K562 (cell line): ENCODE results near the gene SLC29A4. TPM values are rescaled to one million over a fixed set of nuclear protein-coding genes. Genes with fewer than 3 reads are reported as not detected.
"Not testable (repeated sequence)": the region's sequence is repeated elsewhere in the genome, so short reads cannot be mapped to it uniquely, and the experiment has no call there.

Experiments
- ATAC-seq: fragments of 200-7000 bp; cut with Tn5 transposase; 3 replicates; pipeline ENCODE4 v1.9.1; 2020; ENCODE audit warnings: moderate library complexity
- BruUV-seq: library from RNA; stranded (reverse); fragments of 400-500 nt; replicated peaks from 2 replicates; lab custom pipeline; 2021; lab: Mats Ljungman, UMichigan
- CTCF ChIA-PET: fragments of 300-600 bp; formaldehyde crosslinking; extraction: SDS; loops from one replicate; lab custom pipeline; 2021; ENCODE audit warnings: low intra/inter-chr PET ratio; lab: Yijun Ruan, JAX
- POLR2A ChIA-PET: fragments of 300-600, 350-650 bp; sonication (Branson Sonifier 250); formaldehyde crosslinking; extraction: SDS; loops from one replicate; lab custom pipeline; 2021; ENCODE audit warnings: antibody characterized with exemption, inconsistent platforms; lab: Yijun Ruan, JAX
- DNase-seq, 4 experiments: peaks; one replicate each; pipeline versions ENCODE4 v3.0.0 to v3.0.0-alpha.2; 2011 to 2018; ENCODE audit warnings: low spot score in 3 of 4, mixed read lengths in 3 of 4; ENCODE audit errors: extremely low read depth in 1 of 4
- FAIRE-seq: peaks from 2 replicates; lab custom pipeline; 2011; peaks lifted over from hg19 to GRCh38; lab: Jason Lieb, UNC
- H2AFZ ChIP-seq: 2 replicates; pipeline ENCODE4 v1.6.0; 2011; ENCODE audit warnings: low read depth, low read length, control low read depth, inconsistent platforms
- H3K27ac ChIP-seq: fragments of 200-600 bp; 3 replicates; pipeline ENCODE4 v1.8.0; 2011; ENCODE audit warnings: low read depth, mild to moderate bottlenecking, control low read depth, inconsistent platforms, low read length, moderate library complexity, mixed read lengths; ENCODE audit errors: extremely low read depth
- H3K27me3 ChIP-seq, 2 experiments: fragments of 300-600 bp in 1 of 2; 2 replicates in 1 of 2; 3 replicates in 1 of 2; pipeline versions ENCODE4 v1.6.0 to v1.8.0; 2011; ENCODE audit warnings: inconsistent platforms in 2 of 2, low read length in 2 of 2, mild to moderate bottlenecking in 1 of 2, mixed read lengths in 1 of 2, moderate library complexity in 1 of 2; ENCODE audit not compliant: control insufficient read depth in 2 of 2, insufficient read depth in 2 of 2
- H3K36me3 ChIP-seq: fragments of 300-600 bp; 3 replicates; pipeline ENCODE4 v1.8.0; 2011; ENCODE audit warnings: mild to moderate bottlenecking, low read length, inconsistent platforms; ENCODE audit not compliant: control insufficient read depth, insufficient read depth
- H3K4me1 ChIP-seq, 2 experiments: fragments of 200-600 bp in 1 of 2; replicated peaks in 1 of 2; 2 replicates in 1 of 2; 3 replicates in 1 of 2; pipeline versions ENCODE4 v1.5.1 to v1.8.0; 2011; ENCODE audit warnings: inconsistent platforms in 2 of 2, low read length in 2 of 2, mild to moderate bottlenecking in 1 of 2, mixed read lengths in 1 of 2, moderate library complexity in 1 of 2; ENCODE audit not compliant: control insufficient read depth in 2 of 2, insufficient read depth in 2 of 2
- H3K4me2 ChIP-seq: 2 replicates; pipeline ENCODE4 v1.6.1; 2011; ENCODE audit warnings: low read length, control low read depth, inconsistent platforms, mixed read lengths; ENCODE audit not compliant: insufficient read depth
- H3K4me3 ChIP-seq: fragments of 200-600 bp; sonication (generic), shearing (Covaris generic); 2 replicates; pipeline ENCODE4 v1.5.1; 2016; ENCODE audit warnings: control low read depth, inconsistent platforms
- H3K79me2 ChIP-seq: fragments of 200-600 bp; 3 replicates; pipeline ENCODE4 v1.8.0; 2011; ENCODE audit warnings: low read length, inconsistent platforms; ENCODE audit not compliant: control insufficient read depth, insufficient read depth
- H3K9ac ChIP-seq, 2 experiments: 2 replicates each; pipeline versions ENCODE4 v1.6.0 to v1.6.1; 2011; ENCODE audit warnings: low read depth in 2 of 2, low read length in 2 of 2, control low read depth in 1 of 2, inconsistent platforms in 1 of 2, mild to moderate bottlenecking in 1 of 2, mixed read lengths in 1 of 2; ENCODE audit not compliant: insufficient read depth in 1 of 2
- H3K9me1 ChIP-seq: one replicate; pipeline ENCODE4 v1.6.0; 2011; ENCODE audit warnings: inconsistent platforms, mild to moderate bottlenecking, low read length, moderate library complexity; ENCODE audit not compliant: control insufficient read depth, insufficient read depth
- H3K9me3 ChIP-seq: replicated peaks from 2 replicates; pipeline ENCODE4 v1.5.1; 2011; ENCODE audit warnings: low read depth, low read length, inconsistent platforms; ENCODE audit not compliant: control insufficient read depth, insufficient read depth
- H4K20me1 ChIP-seq: replicated peaks from 2 replicates; pipeline ENCODE4 v1.6.1; 2011; ENCODE audit warnings: low read length, inconsistent platforms, mixed read lengths; ENCODE audit not compliant: control insufficient read depth, insufficient read depth
- KDM1A ChIP-seq, 2 experiments: fragments of 450-650 bp; IDR thresholded peaks; 2 replicates each; pipeline ENCODE4 v1.6.1; 2016; ENCODE audit warnings: mild to moderate bottlenecking in 2 of 2
- POLR2G ChIP-seq: fragments of 200-400 bp; formaldehyde crosslinking; IDR thresholded peaks from 2 replicates; pipeline ENCODE4 v1.6.1; 2017; ENCODE audit warnings: low read depth, mild to moderate bottlenecking, antibody characterized with exemption, low read length, moderate library complexity
- ZNF263 ChIP-seq: sonication (generic); formaldehyde crosslinking; IDR thresholded peaks from 2 replicates; pipeline ENCODE4 v1.8.0; 2022; ENCODE audit warnings: mild to moderate bottlenecking, missing genetic modification reagents, borderline replicate concordance
- ZNF780A ChIP-seq: fragments of 250-450 bp; sonication (Bioruptor Pico); IDR thresholded peaks from 2 replicates; pipeline ENCODE4 v1.5.0; 2021; ENCODE audit warnings: mild to moderate bottlenecking
- ZZZ3 ChIP-seq: fragments of 450-650 bp; IDR thresholded peaks from 2 replicates; pipeline ENCODE4 v1.6.1; 2016; ENCODE audit warnings: antibody characterized with exemption, mild to moderate bottlenecking, moderate library complexity
- WGBS: fragments of 100-300 bp; shearing (Covaris generic); methylation state at CpG from one replicate; pipeline ENCODE4 v1.1.6; 2016; ENCODE audit warnings: low coverage, mixed read lengths; ENCODE audit not compliant: insufficient coverage; ENCODE audit errors: missing lambda C conversion rate; 5-methylcytosine and 5-hydroxymethylcytosine counted together
- in situ Hi-C: fragments of 300-500 bp; cut with MboI; formaldehyde crosslinking; loops from 4 replicates; pipeline ENCODE4 v1.15.0; 2018; ENCODE audit warnings: inconsistent platforms, mixed read lengths
- intact Hi-C: fragments of 100-400 bp; cut with micrococcal nuclease; formaldehyde crosslinking; loops from 2 replicates; pipeline ENCODE4 v1.14.2; 2022
- polyA plus RNA-seq, 8 experiments: library from polyadenylated mRNA; depleted of rRNA in 4 of 8; stranded (reverse) in 5 of 8; unstranded in 3 of 8; fragments of >200 nt; fragmentation: Nextera tagmentation in 2 of 8; fragmentation: Illumina TruSeq in 1 of 8; extraction: Ambion mirVana in 2 of 8; extraction: Trizol in 1 of 8; gene quantifications; 2 replicates each; pipeline versions ENCODE4 v1.2.1 to v1.2.3, GENCODE V29; 2011 to 2014; ENCODE audit warnings: inconsistent platforms in 1 of 8, missing spikeins in 1 of 8
- total RNA-seq, 7 experiments: library from RNA; depleted of rRNA in 6 of 7; stranded (reverse); fragments of >200 nt in 6 of 7; fragmentation: Illumina TruSeq in 2 of 7; extraction: Trizol in 2 of 7; gene quantifications; 2 replicates each; pipeline versions ENCODE4 v1.2.1 to v1.2.3, GENCODE V29; 2011 to 2021; ENCODE audit warnings: low replicate concordance in 1 of 7
- TF ChIP-seq, protein P1 (sequence below): fragments of 450-650 bp; IDR thresholded peaks from 2 replicates; pipeline ENCODE4 v1.7.1; 2018; ENCODE audit warnings: mild to moderate bottlenecking, low read depth; ENCODE audit not compliant: partially characterized antibody

SLC29A4 gene
- total and polyA plus RNA-seq, 9 of the 15 experiments (the other 6 are each of a cell fraction or from before 2014, with no cell fraction given), result 0.01 to 1.2 (median 0.37) TPM

DNA sequence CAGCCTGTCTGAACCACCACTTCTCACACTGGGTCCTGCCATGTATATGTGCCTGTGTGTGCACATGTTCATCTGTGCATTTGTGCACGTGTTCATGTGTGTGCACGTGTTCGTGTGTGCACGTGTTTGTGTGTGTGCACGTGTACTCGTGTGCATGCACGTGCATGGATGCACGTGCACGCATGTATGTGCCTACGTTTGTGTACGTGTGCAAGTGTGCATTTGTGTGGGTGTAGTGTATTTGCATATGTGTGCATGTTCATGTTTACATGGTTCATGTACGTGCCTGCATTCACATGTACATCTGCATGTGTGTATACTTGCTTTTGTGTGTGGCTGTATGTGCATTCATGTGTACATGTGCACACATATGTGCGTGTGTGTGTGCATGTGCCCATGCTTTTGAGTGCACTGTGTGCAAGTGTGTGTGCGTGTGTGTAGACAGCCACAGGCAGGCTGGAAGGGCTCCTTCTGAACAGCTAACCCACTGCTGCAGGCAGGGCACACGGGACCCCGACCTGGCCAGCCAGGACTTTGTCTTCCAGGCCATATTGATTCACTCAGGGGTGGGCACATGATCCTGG lies 28.2 kb downstream of the SLC29A4 start (continued):
- TF ChIP-seq, protein P1, sequence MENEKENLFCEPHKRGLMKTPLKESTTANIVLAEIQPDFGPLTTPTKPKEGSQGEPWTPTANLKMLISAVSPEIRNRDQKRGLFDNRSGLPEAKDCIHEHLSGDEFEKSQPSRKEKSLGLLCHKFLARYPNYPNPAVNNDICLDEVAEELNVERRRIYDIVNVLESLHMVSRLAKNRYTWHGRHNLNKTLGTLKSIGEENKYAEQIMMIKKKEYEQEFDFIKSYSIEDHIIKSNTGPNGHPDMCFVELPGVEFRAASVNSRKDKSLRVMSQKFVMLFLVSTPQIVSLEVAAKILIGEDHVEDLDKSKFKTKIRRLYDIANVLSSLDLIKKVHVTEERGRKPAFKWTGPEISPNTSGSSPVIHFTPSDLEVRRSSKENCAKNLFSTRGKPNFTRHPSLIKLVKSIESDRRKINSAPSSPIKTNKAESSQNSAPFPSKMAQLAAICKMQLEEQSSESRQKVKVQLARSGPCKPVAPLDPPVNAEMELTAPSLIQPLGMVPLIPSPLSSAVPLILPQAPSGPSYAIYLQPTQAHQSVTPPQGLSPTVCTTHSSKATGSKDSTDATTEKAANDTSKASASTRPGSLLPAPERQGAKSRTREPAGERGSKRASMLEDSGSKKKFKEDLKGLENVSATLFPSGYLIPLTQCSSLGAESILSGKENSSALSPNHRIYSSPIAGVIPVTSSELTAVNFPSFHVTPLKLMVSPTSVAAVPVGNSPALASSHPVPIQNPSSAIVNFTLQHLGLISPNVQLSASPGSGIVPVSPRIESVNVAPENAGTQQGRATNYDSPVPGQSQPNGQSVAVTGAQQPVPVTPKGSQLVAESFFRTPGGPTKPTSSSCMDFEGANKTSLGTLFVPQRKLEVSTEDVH, result no peak
- TF ChIP-seq KDM1A (IDR thresholded peaks at IDR 0.05) (peak in 1 of 2 experiments; percentile 91; a peak in 1 of 4 replicates), ZNF780A (CRISPR knock-in tag) (no peak), ZZZ3 (no peak)

DNA sequence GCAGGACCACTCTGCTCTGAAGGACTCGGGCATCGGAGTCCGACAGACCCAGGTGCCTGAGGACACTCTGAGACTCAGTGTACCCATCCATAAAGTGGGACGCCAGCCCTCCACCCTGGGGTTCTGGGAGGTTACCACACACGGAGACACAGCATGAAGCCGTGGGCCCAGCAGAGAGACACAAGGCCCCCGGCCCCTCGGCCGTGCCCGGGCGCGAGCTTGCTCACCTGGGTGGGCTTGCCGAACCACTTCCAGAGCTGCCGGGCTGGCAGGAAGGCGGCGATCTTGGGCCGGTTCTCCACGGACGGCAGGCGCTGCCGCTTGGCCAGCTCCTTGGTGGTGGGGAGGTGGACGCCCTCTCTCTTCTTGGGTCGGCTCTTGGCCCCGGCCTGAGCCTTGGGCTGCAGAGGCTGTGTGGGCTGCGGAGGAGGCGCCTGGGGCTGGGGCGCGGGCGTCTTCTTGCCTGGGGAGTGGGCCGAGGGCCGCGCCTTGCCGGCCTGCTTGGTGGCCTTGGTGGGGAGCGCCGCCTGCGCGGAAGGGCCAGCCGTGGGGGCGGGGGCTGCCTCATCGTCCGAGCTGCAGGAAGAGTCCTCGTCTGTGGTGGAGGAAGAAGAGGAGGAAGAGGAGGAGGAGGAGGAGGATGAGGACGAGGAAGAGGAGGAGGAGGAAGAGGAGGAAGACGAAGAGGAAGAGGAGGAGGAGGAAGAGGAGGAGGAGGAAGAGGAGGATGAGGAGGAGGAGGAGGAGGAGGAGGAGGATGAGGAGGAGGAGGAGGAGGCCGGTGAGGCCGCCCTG lies 29.7 kb downstream of the SLC29A4 start:
- H2AFZ ChIP-seq, H3K9ac ChIP-seq, FAIRE-seq, H3K79me2 ChIP-seq, H3K4me1 ChIP-seq, H3K4me3 ChIP-seq, ATAC-seq, H3K27me3 ChIP-seq, H3K4me2 ChIP-seq, POLR2A ChIA-PET, H4K20me1 ChIP-seq, BruUV-seq, H3K27ac ChIP-seq, CTCF ChIA-PET, H3K9me3 ChIP-seq, DNase-seq, in situ Hi-C loops, H3K9me1 ChIP-seq, intact Hi-C loops: not testable (repeated sequence)
- TF ChIP-seq POLR2G, result 0 out of 2 replicates have a peak, but pooled peaks have one; percentile 24
- peak; percentile 71; the same call in 1 of the 2 replicates for TF ChIP-seq ZNF263
- WGBS, result 92% methylated on average over 16 of the region's 46 CpGs
- H3K36me3 ChIP-seq, result peaks cover 11% of the 10 kb centered on the region; the same call in 2 of the 3 replicates

DNA sequence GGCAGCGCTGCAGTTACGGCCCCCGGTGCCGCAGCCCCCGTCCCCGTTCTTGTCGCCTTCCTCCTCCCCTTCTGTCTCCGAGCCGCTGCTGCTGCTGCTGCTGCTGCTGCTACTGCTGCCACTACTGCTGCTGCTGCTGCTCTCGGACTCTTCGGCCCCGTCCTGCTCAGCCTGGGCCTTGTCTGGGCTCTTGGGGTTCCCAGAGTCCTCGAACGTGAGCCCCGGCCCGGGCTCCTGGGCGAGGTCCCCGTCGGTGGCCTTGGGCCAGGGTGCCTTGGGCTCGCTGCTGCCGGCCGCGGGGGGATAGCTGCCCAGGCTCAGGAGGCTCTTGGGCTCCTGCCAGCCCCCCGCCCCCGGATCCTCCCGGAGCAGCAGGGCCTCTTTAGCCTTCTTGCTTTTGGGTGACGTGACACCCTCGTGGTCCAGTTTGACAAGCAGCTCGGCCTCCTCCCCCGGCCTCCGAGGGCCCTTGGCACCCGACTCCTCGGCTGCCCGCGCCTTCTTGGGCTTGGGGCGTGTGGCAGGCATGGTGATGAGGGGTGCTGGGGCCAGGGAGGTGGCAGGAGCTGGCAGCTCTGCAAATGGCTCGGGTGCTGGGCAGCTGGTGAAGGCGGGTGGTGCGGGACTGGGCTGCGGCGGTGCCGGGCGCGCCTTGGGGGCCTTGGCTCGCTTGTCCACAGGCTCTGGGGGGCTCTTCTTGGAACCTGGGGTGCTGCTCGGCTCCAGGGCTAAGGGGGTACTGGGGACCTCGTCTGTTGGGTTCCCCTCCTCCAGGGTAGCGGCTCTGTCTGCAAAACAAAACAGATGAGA lies 30.5 kb downstream of the SLC29A4 start:
- H3K9me1 ChIP-seq, H3K27ac ChIP-seq, H3K9me3 ChIP-seq, ATAC-seq, in situ Hi-C loops, H3K79me2 ChIP-seq, H3K4me3 ChIP-seq, H3K27me3 ChIP-seq, FAIRE-seq, H2AFZ ChIP-seq, DNase-seq, POLR2A ChIA-PET, BruUV-seq, H4K20me1 ChIP-seq, H3K4me1 ChIP-seq, H3K9ac ChIP-seq, H3K4me2 ChIP-seq, intact Hi-C loops: not testable (repeated sequence)
- CTCF ChIA-PET, result interaction anchor here (0.6 kb wide), 1 partner anchor 55 kb away, joined by 5 read pairs; no protein-coding TSS in a partner anchor
- WGBS, result 91% methylated on average over 14 of the region's 48 CpGs
- peaks cover 11% of the 10 kb centered on the region; the same call in 2 of the 3 replicates for H3K36me3 ChIP-seq
